Embryonic facial prominence (tissue), 1 donor: ENCODE measurements around the gene SLU7.

Experiments
- DNase-seq: peaks from one replicate; pipeline ENCODE4 v3.0.0-alpha.2; 2016; ENCODE audit errors: extremely low spot score

Gene SLU7

GRCh38 chr5:160419458-160420330 is 813 bp upstream of the SLU7 start:
- no peak for DNase-seq

GRCh38 chr5:160399402-160400353 is 19.2 kb downstream of the SLU7 start, which contains the start of gene FAM200C:
TSS of gene FAM200C (minus strand) at chr5:160400054. CDS start at chr5:160395490, 4,564 bp downstream.
- DNase-seq = peak; percentile 95

GRCh38 chr5:160398806-160399205 is 20.1 kb downstream of the SLU7 start:
- no peak for DNase-seq

GRCh38 chr5:160397492-160397891 is 21.4 kb downstream of the SLU7 start:
- no peak for DNase-seq

- DNase-seq = no peak
Observed at GRCh38 chr5:160395111-160395510, 23.8 kb downstream of the SLU7 start.

- DNase-seq = peak; percentile 31
Observed at GRCh38 chr5:160390787-160391696, 27.8 kb downstream of the SLU7 start.

- no peak for DNase-seq
Observed at GRCh38 chr5:160387445-160387844, 31.4 kb downstream of the SLU7 start.

GRCh38 chr5:160385496-160385895 is 33.4 kb downstream of the SLU7 start:
- no peak for DNase-seq

- no peak for DNase-seq
Observed at GRCh38 chr5:160384681-160385080, 34.2 kb downstream of the SLU7 start.

- no peak for DNase-seq
Observed at GRCh38 chr5:160382346-160382745, 36.5 kb downstream of the SLU7 start.

GRCh38 chr5:160380041-160380440 is 38.8 kb downstream of the SLU7 start:
- DNase-seq = no peak

GRCh38 chr5:160379511-160379910 is 39.4 kb downstream of the SLU7 start:
- peak; percentile 22 for DNase-seq

GRCh38 chr5:160378330-160378729 is 40.6 kb downstream of the SLU7 start:
- no peak for DNase-seq

- DNase-seq = no peak
Observed at GRCh38 chr5:160377651-160378050, 41.2 kb downstream of the SLU7 start.

- no peak for DNase-seq
Observed at GRCh38 chr5:160376416-160376815, 42.5 kb downstream of the SLU7 start.

- DNase-seq = no peak
Observed at GRCh38 chr5:160375701-160376100, 43.2 kb downstream of the SLU7 start.

- peak; percentile 21 for DNase-seq
Observed at GRCh38 chr5:160375166-160375565, 43.7 kb downstream of the SLU7 start.

GRCh38 chr5:160371294-160371693 is 47.6 kb downstream of the SLU7 start:
- no peak for DNase-seq

- DNase-seq = no peak
Observed at GRCh38 chr5:160370713-160371034, 48.2 kb downstream of the SLU7 start.

- DNase-seq = peak; percentile 56
Observed at GRCh38 chr5:160369990-160370712, 48.7 kb downstream of the SLU7 start, which contains the start of gene C1QTNF2. TSS of gene C1QTNF2 (minus strand) at chr5:160370626. CDS start at chr5:160355011, 15,615 bp downstream.

GRCh38 chr5:160367885-160368284 is 51.0 kb downstream of the SLU7 start:
- no peak for DNase-seq
